GM23338 (cell line): ENCODE results near the gene ZNF276. TPM values are rescaled to one million over a fixed set of nuclear protein-coding genes. Genes with fewer than 3 reads are reported as not detected.

Source experiments
- ATAC-seq: fragments of 200-7000 bp; cut with Tn5 transposase; 3 replicates; pipeline ENCODE4 v1.9.1; 2020
- DNase-seq: peaks from one replicate; pipeline ENCODE4 v3.0.0-alpha.2; 2015; ENCODE audit warnings: low spot score
- H2AFZ ChIP-seq: fragments of 200-600 bp; sonication (generic); 2 replicates; pipeline ENCODE4 v1.8.0; 2016; ENCODE audit warnings: antibody characterized with exemption, mild to moderate bottlenecking, moderate library complexity
- H3F3A ChIP-seq: fragments of 200-600 bp; sonication (generic); replicated peaks from 2 replicates; pipeline ENCODE4 v1.8.0; 2017; ENCODE audit warnings: antibody characterized with exemption, mixed run types, low read depth
- H3K27ac ChIP-seq: fragments of 200-600 bp; sonication (generic); 2 replicates; pipeline ENCODE4 v1.6.1; 2016; ENCODE audit warnings: low read depth
- H3K27me3 ChIP-seq: fragments of 200-600 bp; sonication (generic); 2 replicates; pipeline ENCODE4 v1.8.0; 2016; ENCODE audit warnings: mild to moderate bottlenecking, mixed run types, moderate library complexity; ENCODE audit not compliant: insufficient read depth
- H3K36me3 ChIP-seq: fragments of 200-600 bp; sonication (generic); 2 replicates; pipeline ENCODE4 v1.8.0; 2016; ENCODE audit warnings: mild to moderate bottlenecking; ENCODE audit not compliant: insufficient read depth
- H3K4me1 ChIP-seq: fragments of 200-600 bp; sonication (generic); 2 replicates; pipeline ENCODE4 v1.8.0; 2016; ENCODE audit warnings: mild to moderate bottlenecking, moderate library complexity; ENCODE audit not compliant: insufficient read depth
- H3K4me2 ChIP-seq: fragments of 200-600 bp; sonication (generic); 2 replicates; pipeline ENCODE4 v1.7.1; 2017; ENCODE audit warnings: mixed run types
- H3K4me3 ChIP-seq: fragments of 200-600 bp; sonication (generic); 2 replicates; pipeline ENCODE4 v1.6.1; 2016; ENCODE audit warnings: mixed run types
- H3K79me2 ChIP-seq: fragments of 200-600 bp; sonication (generic); replicated peaks from 2 replicates; pipeline ENCODE4 v1.8.0; 2017; ENCODE audit warnings: mild to moderate bottlenecking; ENCODE audit not compliant: insufficient read depth
- H3K9me2 ChIP-seq: fragments of 200-600 bp; sonication (generic); 2 replicates; pipeline ENCODE4 v1.8.0; 2017; ENCODE audit not compliant: insufficient read depth
- H4K20me1 ChIP-seq: fragments of 200-600 bp; sonication (generic); replicated peaks from 2 replicates; pipeline ENCODE4 v1.8.0; 2017; ENCODE audit warnings: mild to moderate bottlenecking; ENCODE audit not compliant: insufficient read depth
- H3K27ac Mint-ChIP-seq: 2 replicates; pipeline ENCODE4 v1.8.0; 2020; ENCODE audit warnings: inconsistent platforms, mild to moderate bottlenecking, moderate library complexity, mixed read lengths
- H3K27me3 Mint-ChIP-seq: 3 replicates; pipeline ENCODE4 v1.8.0; 2022; ENCODE audit warnings: low read depth, mild to moderate bottlenecking, moderate library complexity, mixed read lengths, inconsistent platforms; ENCODE audit not compliant: insufficient read depth, poor library complexity
- H3K36me3 Mint-ChIP-seq: 3 replicates; pipeline ENCODE4 v1.8.0; 2021; ENCODE audit warnings: low read depth, mild to moderate bottlenecking, inconsistent platforms, moderate library complexity, mixed read lengths
- H3K4me1 Mint-ChIP-seq: 3 replicates; pipeline ENCODE4 v1.8.0; 2020; ENCODE audit warnings: mild to moderate bottlenecking, inconsistent platforms, mixed read lengths
- H3K4me3 Mint-ChIP-seq: 3 replicates; pipeline ENCODE4 v1.8.0; 2021; ENCODE audit warnings: moderate library complexity, mild to moderate bottlenecking, inconsistent platforms, mixed read lengths
- H3K9me3 Mint-ChIP-seq: 3 replicates; pipeline ENCODE4 v1.8.0; 2020; ENCODE audit warnings: moderate library complexity, mild to moderate bottlenecking, inconsistent platforms, mixed read lengths
- CTCF ChIP-seq, 2 experiments: fragments of 200-600 bp in 1 of 2; sonication (generic) in 1 of 2; conservative IDR thresholded peaks; 2 replicates each; pipeline versions ENCODE4 v1.5.1 to v1.6.1; 2016 to 2017; ENCODE audit warnings: antibody characterized with exemption in 2 of 2, low read depth in 2 of 2, mild to moderate bottlenecking in 2 of 2, moderate library complexity in 1 of 2
- ETS1 ChIP-seq: IDR thresholded peaks from 2 replicates; pipeline ENCODE4 v1.6.1; 2016; ENCODE audit warnings: antibody characterized with exemption
- EZH2 ChIP-seq: fragments of 200-600 bp; sonication (generic); IDR thresholded peaks from one replicate; pipeline ENCODE4 v1.8.0; 2017; ENCODE audit warnings: antibody characterized with exemption, mild to moderate bottlenecking, low read depth; ENCODE audit not compliant: unreplicated experiment
- EZH2phosphoT487 ChIP-seq: fragments of 200-600 bp; sonication (generic); IDR thresholded peaks from one replicate; pipeline ENCODE4 v1.8.1; 2018; ENCODE audit warnings: antibody characterized with exemption; ENCODE audit not compliant: unreplicated experiment
- JUNB ChIP-seq: IDR thresholded peaks from one replicate; pipeline ENCODE4 v1.6.1; 2016; ENCODE audit warnings: antibody characterized with exemption; ENCODE audit not compliant: unreplicated experiment
- NANOG ChIP-seq: IDR thresholded peaks from 2 replicates; pipeline ENCODE4 v1.6.1; 2016; ENCODE audit warnings: antibody characterized with exemption, borderline replicate concordance
- POLR2AphosphoS5 ChIP-seq: IDR thresholded peaks from 2 replicates; pipeline ENCODE4 v1.6.1; 2016; ENCODE audit warnings: antibody characterized with exemption, low read depth
- REST ChIP-seq: IDR thresholded peaks from one replicate; pipeline ENCODE4 v1.6.1; 2018; ENCODE audit warnings: antibody characterized with exemption; ENCODE audit not compliant: unreplicated experiment
- STAT1 ChIP-seq: IDR thresholded peaks from one replicate; pipeline ENCODE4 v1.6.1; 2016; ENCODE audit warnings: antibody characterized with exemption; ENCODE audit not compliant: unreplicated experiment
- ZNF114 ChIP-seq: fragments of 250-450 bp; sonication (Bioruptor Pico); IDR thresholded peaks from 2 replicates; pipeline ENCODE4 v1.5.0; 2020; ENCODE audit warnings: mild to moderate bottlenecking, moderate library complexity
- ZNF331 ChIP-seq: fragments of 250-450 bp; sonication (Bioruptor Pico); IDR thresholded peaks from 2 replicates; pipeline ENCODE4 v1.5.0; 2020; ENCODE audit warnings: low read depth, mild to moderate bottlenecking, moderate library complexity
- ZNF462 ChIP-seq: fragments of 250-450 bp; sonication (Bioruptor Pico); IDR thresholded peaks from 2 replicates; pipeline ENCODE4 v1.5.0; 2020; ENCODE audit warnings: mild to moderate bottlenecking, moderate library complexity
- polyA plus RNA-seq: library from polyadenylated mRNA; unstranded; fragments of >200 nt; fragmentation: Nextera tagmentation; extraction: Ambion mirVana; gene quantifications from 2 replicates; pipeline ENCODE4 v1.2.1, GENCODE V29; 2016
- total RNA-seq: library from RNA; depleted of rRNA; stranded (reverse); fragments of >200 nt; shearing (Covaris generic); gene quantifications from 2 replicates; pipeline ENCODE4 v1.2.3, GENCODE V29; 2014

Gene ZNF276
- total and polyA plus RNA-seq, 2 experiments from 2014 or later = 3.4 to 15.6 TPM

GRCh38 chr16:89707695-89708094 lies 13.6 kb upstream of the ZNF276 start:
- no peak for DNase-seq
- H3K9me3 Mint-ChIP-seq = no peaks in the 10 kb centered on the region

More at GRCh38 chr16:89707695-89708094, 13.6 kb upstream of the ZNF276 start:
- H3K4me3 ChIP-seq = no peak overlapping the region
- Mint-ChIP-seq H3K27ac (no peak overlapping the region), H3K4me3 (no peak overlapping the region), H3K36me3 (no peaks in the 10 kb centered on the region), H3K27me3 (peaks cover 35% of the 10 kb centered on the region), H3K4me1 (peaks cover 11% of the 10 kb centered on the region; the same call in 2 of the 3 replicates)
- H3K27ac ChIP-seq = no peak overlapping the region
- no peaks in the 10 kb centered on the region for H3K9me2 ChIP-seq
- H3K4me1 ChIP-seq = peaks cover 12% of the 10 kb centered on the region
- H3K79me2 ChIP-seq = peaks cover 2% of the 10 kb centered on the region
- H2AFZ ChIP-seq = no peak overlapping the region
- H3K36me3 ChIP-seq = no peaks in the 10 kb centered on the region
- H4K20me1 ChIP-seq = no peaks in the 10 kb centered on the region; the same call in 1 of the 2 replicates
- 0 out of 2 replicates have a peak, but pooled peaks cover 8% of the 10 kb centered on the region for H3F3A ChIP-seq
- no peak overlapping the region for H3K4me2 ChIP-seq
- ATAC-seq = no peak
- TF ChIP-seq JUNB (no peak), ZNF462 (CRISPR knock-in tag) (no peak), CTCF (conservative IDR thresholded peaks at IDR 0.05; ENCODE audit: low read depth in 2 of 2) (no peak), ZNF114 (CRISPR knock-in tag) (no peak), ZNF331 (CRISPR knock-in tag) (no peak), EZH2phosphoT487 (no peak), REST (no peak), ETS1 (no peak), EZH2 (no peak), POLR2AphosphoS5 (no peak), NANOG (no peak), STAT1 (no peak)
- peaks cover 23% of the 10 kb centered on the region; the same call in 1 of the 2 replicates for H3K27me3 ChIP-seq
